Measurements from ENCODE around the gene FIZ1.

GRCh38 chr19:55544776-55545439 is 54.4 kb downstream of the FIZ1 start:
- no peak for TF ChIP-seq CTCF (IDR thresholded peaks at IDR 0.05; ENCODE audit: low read length)
- TF ChIP-seq EZH2phosphoT487 (IDR thresholded peaks at IDR 0.05; ENCODE audit: low read length), result no peak
- no peak for TF ChIP-seq EZH2 (optimal IDR thresholded peaks at IDR 0.05; ENCODE audit: low read depth, low read length)
